Ectodermal cell (in vitro differentiated cells): ENCODE measurements around the gene MAP7D1.

Experiments
- H3K27ac ChIP-seq: 2 replicates; pipeline ENCODE4 v1.7.0; 2013; ENCODE audit warnings: mild to moderate bottlenecking, low read depth, low read length; ENCODE audit not compliant: insufficient read depth, poor library complexity, severe bottlenecking
- H3K27me3 ChIP-seq: 2 replicates; pipeline ENCODE4 v1.7.0; 2013; ENCODE audit warnings: mild to moderate bottlenecking, low read length; ENCODE audit not compliant: insufficient read depth, control insufficient read depth, poor library complexity, severe bottlenecking
- H3K36me3 ChIP-seq: one replicate; pipeline ENCODE4 v1.7.0; 2013; ENCODE audit warnings: low read length; ENCODE audit not compliant: control insufficient read depth, insufficient read depth
- H3K4me1 ChIP-seq: one replicate; pipeline ENCODE4 v1.7.0; 2013; ENCODE audit warnings: low read length; ENCODE audit not compliant: control insufficient read depth, insufficient read depth
- H3K4me3 ChIP-seq: 2 replicates; pipeline ENCODE4 v1.7.0; 2013; ENCODE audit warnings: low read depth, low read length, control low read depth; ENCODE audit not compliant: insufficient read depth
- H3K9me3 ChIP-seq: 2 replicates; pipeline ENCODE4 v1.7.0; 2013; ENCODE audit warnings: mild to moderate bottlenecking, low read length, moderate library complexity; ENCODE audit not compliant: control insufficient read depth
- WGBS, 2 experiments: methylation state at CpG; one replicate each; pipeline ENCODE4 v1.1.7; 2013; ENCODE audit warnings: missing lambda C conversion rate in 2 of 2; 5-methylcytosine and 5-hydroxymethylcytosine counted together

Gene MAP7D1

GRCh38 chr1:36137226-36137625 is 18.7 kb upstream of the MAP7D1 start:
- WGBS, 2 experiments: 75 to 78% methylated on average over 5 of the region's 5 CpGs
- no peak overlapping the region for H3K27ac ChIP-seq
- H3K36me3 ChIP-seq: peaks cover 13% of the 10 kb centered on the region
- no peak overlapping the region for H3K4me3 ChIP-seq
- no peaks in the 10 kb centered on the region for H3K27me3 ChIP-seq
- H3K9me3 ChIP-seq: no peaks in the 10 kb centered on the region
- H3K4me1 ChIP-seq: no peaks in the 10 kb centered on the region

DNA sequence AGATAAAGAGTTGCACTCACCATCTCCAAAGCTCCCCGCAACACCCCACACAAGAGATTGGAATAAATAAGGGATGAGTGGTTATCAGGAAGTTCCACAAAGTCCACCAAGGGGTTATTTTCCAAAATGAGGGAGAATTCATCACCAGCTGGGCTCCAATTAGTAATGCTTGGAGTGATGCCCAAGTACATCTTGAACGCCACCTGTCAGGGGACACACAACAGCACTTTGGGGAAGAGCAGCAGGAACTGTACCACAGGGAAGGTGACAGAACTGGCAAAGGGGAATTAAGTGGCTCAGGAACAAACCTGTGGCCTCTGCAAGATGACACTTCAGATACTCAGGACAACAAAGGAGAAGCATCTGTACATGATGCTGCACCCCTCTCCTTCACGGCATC is 18.2 kb upstream of the MAP7D1 start:
- no peak overlapping the region for H3K27ac ChIP-seq
- peaks cover 13% of the 10 kb centered on the region for H3K36me3 ChIP-seq
- no peak overlapping the region for H3K4me3 ChIP-seq
- no peaks in the 10 kb centered on the region for H3K27me3 ChIP-seq
- H3K9me3 ChIP-seq: no peaks in the 10 kb centered on the region
- H3K4me1 ChIP-seq: no peaks in the 10 kb centered on the region
- WGBS, 2 experiments: 93 to 94% methylated on average over 2 to 3 of the region's 3 CpGs

- WGBS, 2 experiments: 92 to 99% methylated on average over 5 of the region's 5 CpGs
- peaks cover 13% of the 10 kb centered on the region for H3K36me3 ChIP-seq
Observed at GRCh38 chr1:36139521-36139920, 16.4 kb upstream of the MAP7D1 start.

DNA sequence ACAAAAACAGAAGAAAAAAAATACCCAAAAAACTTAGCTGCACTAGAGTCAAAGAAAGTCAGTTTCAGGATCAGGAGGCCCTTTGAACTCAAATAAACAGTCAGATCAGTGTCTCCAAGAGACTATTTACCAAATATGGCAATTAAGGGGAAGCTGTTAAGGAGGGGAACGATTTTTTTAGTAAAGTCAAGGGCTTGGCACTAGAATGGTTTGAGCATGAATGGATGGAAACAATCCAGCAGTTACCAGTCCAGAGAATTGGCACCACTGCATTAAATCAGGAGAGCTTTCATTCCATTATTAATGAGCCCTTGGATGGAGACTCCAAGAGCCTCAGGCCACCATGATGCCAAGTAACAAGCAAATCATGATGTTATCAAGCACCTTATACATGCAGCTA is 13.8 kb upstream of the MAP7D1 start:
- WGBS, 2 experiments: 100% methylated on average over 1 of the region's 1 CpG
- Histone ChIP-seq H3K4me1 (no peaks in the 10 kb centered on the region), H3K27ac (no peak overlapping the region), H3K36me3 (peaks cover 7% of the 10 kb centered on the region), H3K9me3 (no peaks in the 10 kb centered on the region), H3K4me3 (no peak overlapping the region), H3K27me3 (no peaks in the 10 kb centered on the region)

More at GRCh38 chr1:36139521-36139920, 16.4 kb upstream of the MAP7D1 start:
- no peaks in the 10 kb centered on the region for H3K9me3 ChIP-seq
- no peaks in the 10 kb centered on the region for H3K27me3 ChIP-seq
- H3K4me1 ChIP-seq: no peaks in the 10 kb centered on the region
- no peak overlapping the region for H3K27ac ChIP-seq
- H3K4me3 ChIP-seq: no peak overlapping the region

DNA sequence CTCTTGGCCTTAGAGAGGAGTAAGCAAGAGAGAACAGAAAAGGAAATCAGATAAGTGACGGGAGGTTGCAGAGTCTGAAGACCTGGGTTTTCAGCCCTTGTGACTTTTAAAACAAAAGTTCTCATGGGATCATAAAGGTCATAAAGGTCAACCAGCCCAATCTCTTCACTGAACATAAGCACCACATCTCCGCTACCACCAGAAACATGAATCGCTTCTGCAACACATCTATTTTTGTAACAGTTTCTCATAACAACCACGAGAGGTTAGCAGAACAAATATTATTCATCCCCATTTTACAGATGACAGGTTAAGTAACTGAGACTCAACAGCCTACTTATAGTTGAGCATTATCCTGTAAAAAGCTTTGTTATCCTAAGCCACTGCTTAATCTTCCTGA is 12.5 kb upstream of the MAP7D1 start:
- H3K27ac ChIP-seq: no peak overlapping the region
- WGBS, 2 experiments: 93% methylated on average over 4 of the region's 4 CpGs
- no peaks in the 10 kb centered on the region for H3K9me3 ChIP-seq
- no peak overlapping the region for H3K4me3 ChIP-seq
- no peaks in the 10 kb centered on the region for H3K36me3 ChIP-seq
- H3K27me3 ChIP-seq: no peaks in the 10 kb centered on the region
- no peaks in the 10 kb centered on the region for H3K4me1 ChIP-seq

- H3K4me3 ChIP-seq: no peak overlapping the region
- no peaks in the 10 kb centered on the region for H3K4me1 ChIP-seq
- 95% methylated on average over 2 of the region's 2 CpGs for WGBS, 2 experiments
- no peak overlapping the region for H3K27ac ChIP-seq
- H3K27me3 ChIP-seq: no peaks in the 10 kb centered on the region
- H3K36me3 ChIP-seq: no peaks in the 10 kb centered on the region
- H3K9me3 ChIP-seq: no peaks in the 10 kb centered on the region
Observed at GRCh38 chr1:36144413-36144812, 11.5 kb upstream of the MAP7D1 start.

- peaks cover 33% of the 10 kb centered on the region for H3K4me1 ChIP-seq
- no peaks in the 10 kb centered on the region for H3K36me3 ChIP-seq
- H3K9me3 ChIP-seq: no peaks in the 10 kb centered on the region
- peak overlapping the region; percentile 77 for H3K4me3 ChIP-seq
- H3K27me3 ChIP-seq: peaks cover 10% of the 10 kb centered on the region
- peak overlapping the region; percentile 82 for H3K27ac ChIP-seq
- WGBS, 2 experiments: 11 to 14% methylated on average over 16 of the region's 16 CpGs
Observed at GRCh38 chr1:36148821-36149236, 7.1 kb upstream of the MAP7D1 start.

GRCh38 chr1:36149237-36149972 is 6.6 kb upstream of the MAP7D1 start, which contains the start of gene TRAPPC3:
TSS of gene TRAPPC3 (minus strand) at chr1:36149486. CDS start at chr1:36149378, 108 bp downstream.
- H3K36me3 ChIP-seq: no peaks in the 10 kb centered on the region
- H3K27me3 ChIP-seq: peaks cover 16% of the 10 kb centered on the region
- H3K4me1 ChIP-seq: peaks cover 39% of the 10 kb centered on the region
- peak within 1 kb of the TSS; percentile 77 for H3K4me3 ChIP-seq
- no peaks in the 10 kb centered on the region for H3K9me3 ChIP-seq
- H3K27ac ChIP-seq: peak within 1 kb of the TSS; percentile 82
- WGBS, 2 experiments: 1% methylated on average over 62 of the region's 62 CpGs

- peak overlapping the region; percentile 45 for H3K27ac ChIP-seq
- H3K36me3 ChIP-seq: no peaks in the 10 kb centered on the region
- H3K4me3 ChIP-seq: no peak overlapping the region
- H3K9me3 ChIP-seq: no peaks in the 10 kb centered on the region
- peaks cover 16% of the 10 kb centered on the region for H3K27me3 ChIP-seq
- peaks cover 44% of the 10 kb centered on the region for H3K4me1 ChIP-seq
- WGBS, 2 experiments: 46 to 48% methylated on average over 6 of the region's 6 CpGs
Observed at GRCh38 chr1:36149973-36150295, 6.0 kb upstream of the MAP7D1 start.

GRCh38 chr1:36150296-36151133 is 5.4 kb upstream of the MAP7D1 start:
- no peak overlapping the region for H3K4me3 ChIP-seq
- H3K4me1 ChIP-seq: peaks cover 47% of the 10 kb centered on the region
- H3K27ac ChIP-seq: peak overlapping the region; percentile 45
- H3K27me3 ChIP-seq: peaks cover 16% of the 10 kb centered on the region
- no peaks in the 10 kb centered on the region for H3K36me3 ChIP-seq
- H3K9me3 ChIP-seq: no peaks in the 10 kb centered on the region
- 19 to 23% methylated on average over 12 of the region's 12 CpGs for WGBS, 2 experiments
